Cardiac fibroblast (primary cell): ENCODE measurements around the gene PTPRH.
"Not testable (repeated sequence)": the region's sequence is repeated elsewhere in the genome, so short reads cannot be mapped to it uniquely, and the experiment has no call there.

Source experiments
- DNase-seq, 2 donors: peaks; one replicate each; pipeline versions ENCODE4 v3.0.0 to v3.0.0-alpha.2; 2010; ENCODE audit warnings: low read depth in 2 of 2
- H3K4me3 ChIP-seq, 2 donors: replicated peaks in 1 of 2; 1 replicate in 1 of 2; 2 replicates in 1 of 2; pipeline ENCODE4 v1.5.1; 2011; ENCODE audit warnings: low read depth in 2 of 2, low read length in 2 of 2, mild to moderate bottlenecking in 2 of 2, moderate library complexity in 1 of 2
- TF ChIP-seq, protein P1 (sequence below): IDR thresholded peaks from one replicate; pipeline ENCODE4 v1.5.1; 2011; ENCODE audit warnings: low read depth, mild to moderate bottlenecking, low read length, inconsistent platforms

PTPRH gene

GRCh38 chr19:55156202-55157063 is 52.9 kb downstream of the PTPRH start:
- DNase-seq = peak in 1 of 2 donors; percentile 52
- TF ChIP-seq, protein P1, sequence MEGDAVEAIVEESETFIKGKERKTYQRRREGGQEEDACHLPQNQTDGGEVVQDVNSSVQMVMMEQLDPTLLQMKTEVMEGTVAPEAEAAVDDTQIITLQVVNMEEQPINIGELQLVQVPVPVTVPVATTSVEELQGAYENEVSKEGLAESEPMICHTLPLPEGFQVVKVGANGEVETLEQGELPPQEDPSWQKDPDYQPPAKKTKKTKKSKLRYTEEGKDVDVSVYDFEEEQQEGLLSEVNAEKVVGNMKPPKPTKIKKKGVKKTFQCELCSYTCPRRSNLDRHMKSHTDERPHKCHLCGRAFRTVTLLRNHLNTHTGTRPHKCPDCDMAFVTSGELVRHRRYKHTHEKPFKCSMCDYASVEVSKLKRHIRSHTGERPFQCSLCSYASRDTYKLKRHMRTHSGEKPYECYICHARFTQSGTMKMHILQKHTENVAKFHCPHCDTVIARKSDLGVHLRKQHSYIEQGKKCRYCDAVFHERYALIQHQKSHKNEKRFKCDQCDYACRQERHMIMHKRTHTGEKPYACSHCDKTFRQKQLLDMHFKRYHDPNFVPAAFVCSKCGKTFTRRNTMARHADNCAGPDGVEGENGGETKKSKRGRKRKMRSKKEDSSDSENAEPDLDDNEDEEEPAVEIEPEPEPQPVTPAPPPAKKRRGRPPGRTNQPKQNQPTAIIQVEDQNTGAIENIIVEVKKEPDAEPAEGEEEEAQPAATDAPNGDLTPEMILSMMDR = no peak
- H3K4me3 ChIP-seq = peak overlapping the region in 1 of 2 donors; percentile 3

DNA sequence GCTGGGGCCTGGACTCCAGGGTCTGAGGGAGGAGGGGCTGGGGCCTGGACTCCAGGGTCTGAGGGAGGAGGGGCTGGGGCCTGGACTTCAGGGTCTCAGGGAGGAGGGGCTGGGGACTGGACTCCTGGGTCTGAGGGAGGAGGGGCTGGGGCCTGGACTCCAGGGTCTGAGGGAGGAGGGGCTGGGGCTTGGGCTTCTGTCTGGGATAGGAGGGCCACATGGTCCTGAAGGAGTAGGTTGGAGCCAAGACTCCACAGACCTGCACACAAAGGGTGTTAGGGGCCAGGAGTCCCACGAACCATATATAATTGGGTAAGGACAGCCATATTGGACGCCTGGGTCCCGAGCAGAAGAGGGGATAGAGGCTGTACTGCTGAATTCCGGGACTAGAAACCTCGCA is 53.5 kb downstream of the PTPRH start:
- not testable (repeated sequence) for DNase-seq, H3K4me3 ChIP-seq

DNA sequence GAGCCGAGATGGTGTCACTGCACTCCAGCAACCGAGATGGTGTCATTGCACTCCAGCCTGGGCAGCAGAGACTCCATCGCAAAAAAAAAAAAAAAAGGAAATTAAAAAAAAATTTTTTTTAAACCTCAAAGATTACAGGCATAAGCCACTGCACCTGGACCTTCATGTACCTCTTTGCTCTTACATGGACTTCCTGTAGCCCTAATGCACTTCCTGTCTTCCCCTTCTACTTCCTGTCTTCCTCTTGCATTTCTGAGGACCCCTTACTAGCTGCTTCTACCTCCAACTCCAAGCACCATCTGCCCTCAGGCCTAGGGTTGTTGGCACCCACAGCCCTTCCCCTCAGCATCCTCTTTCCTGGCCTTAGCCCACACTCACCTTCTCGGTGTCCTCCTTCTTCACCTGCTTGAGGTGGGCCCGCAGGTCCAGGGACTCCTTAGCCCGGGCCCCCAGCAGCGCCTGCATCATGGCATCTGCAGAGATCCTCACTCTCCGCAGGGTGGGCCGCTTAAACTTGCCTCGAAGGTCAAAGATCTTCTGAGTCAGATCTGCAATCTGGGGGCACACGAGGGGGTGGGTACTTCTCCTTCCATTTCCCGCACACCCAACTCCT is 55.5 kb downstream of the PTPRH start:
- TF ChIP-seq, protein P1 = no peak
- DNase-seq = no peak
- H3K4me3 ChIP-seq = no peak overlapping the region

DNA sequence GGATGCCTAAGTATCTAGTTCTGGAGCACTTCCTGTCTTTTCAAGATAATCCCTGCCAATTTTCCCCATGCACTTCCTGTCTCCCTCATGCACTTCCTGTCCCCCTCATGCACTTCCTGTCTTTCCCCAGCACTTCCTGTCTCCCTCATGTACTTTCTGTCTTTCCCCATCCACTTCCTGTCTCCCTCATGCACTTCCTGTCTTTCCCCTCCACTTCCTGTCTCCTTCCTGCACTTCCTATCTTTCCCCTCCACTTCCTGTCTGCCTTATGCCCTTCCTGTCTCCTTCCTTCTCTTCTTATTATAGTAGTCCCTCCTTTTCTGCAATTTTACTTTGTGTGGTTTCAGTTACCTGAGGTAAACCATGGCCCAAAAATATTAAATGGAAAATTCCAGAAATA is 57.3 kb downstream of the PTPRH start:
- TF ChIP-seq, protein P1 = no peak
- H3K4me3 ChIP-seq = no peak overlapping the region
- no peak for DNase-seq

DNA sequence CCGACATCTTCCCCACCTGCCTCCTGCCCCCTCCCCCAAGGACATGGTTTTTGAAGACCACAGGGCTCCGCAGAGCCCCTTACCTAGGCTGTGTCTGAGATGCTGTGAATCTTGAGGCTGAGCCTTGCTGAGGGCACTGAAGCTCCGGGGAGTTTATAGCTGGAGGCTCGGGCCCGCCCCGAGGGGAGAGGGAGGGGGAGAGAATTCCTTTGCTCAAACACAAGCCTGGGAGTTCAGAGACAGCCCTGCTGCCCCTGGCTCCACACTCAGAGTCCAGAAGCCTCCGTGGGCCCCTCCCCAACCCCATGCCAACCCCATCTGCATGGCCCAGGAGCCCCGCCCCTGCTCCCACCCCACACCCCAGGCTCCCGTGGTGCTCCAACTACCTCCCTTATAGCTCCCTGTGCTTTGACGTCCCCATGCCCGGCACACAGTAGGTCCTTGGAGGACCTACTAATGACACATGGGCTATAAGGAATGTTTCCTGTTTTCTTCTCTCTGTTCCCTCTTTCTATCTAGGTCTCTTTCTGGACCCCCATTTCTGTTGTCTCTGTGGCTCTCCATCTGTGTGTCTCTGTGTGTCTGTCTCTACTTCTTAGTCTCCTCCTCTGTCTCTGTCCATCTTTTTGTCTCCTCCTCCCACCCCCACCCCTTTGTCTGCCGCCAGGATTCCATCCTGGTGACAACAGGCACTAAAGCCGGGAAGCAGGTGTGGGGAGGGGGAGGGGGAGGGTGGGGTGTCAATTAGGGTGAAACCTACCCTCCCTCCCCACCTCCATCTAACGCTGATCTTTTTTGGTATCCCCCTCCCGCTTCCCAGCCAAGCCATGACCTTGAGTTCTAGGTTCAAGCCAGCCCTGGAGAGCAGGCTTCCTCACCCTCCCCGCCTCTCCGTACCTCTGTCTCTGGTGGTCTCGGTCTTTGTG is 60.0 kb downstream of the PTPRH start, which contains the start of gene TNNT1:
Gene TNNT1, minus strand, starts transcription at position 129 of the 926 bp plus-strand sequence. CDS start 2,049 bp downstream, outside the sequence.
- DNase-seq = no peak
- TF ChIP-seq, protein P1 = no peak
- H3K4me3 ChIP-seq = no peak within 1 kb of the TSS

- TF ChIP-seq, protein P1 = no peak
- no peak overlapping the region for H3K4me3 ChIP-seq
- no peak for DNase-seq
Observed at GRCh38 chr19:55147545-55148251, 61.6 kb downstream of the PTPRH start.
